GM19468 (cell line): ENCODE results near the gene CELF1.
"Not testable (repeated sequence)": the region's sequence is repeated elsewhere in the genome, so short reads cannot be mapped to it uniquely, and the experiment has no call there.

Experiments
- ATAC-seq: cut with Tn5 transposase; IDR thresholded peaks from one replicate; pipeline ENCODE4 v1.9.1; 2021; ENCODE audit warnings: mild to moderate bottlenecking, moderate library complexity, moderate number of reproducible peaks; ENCODE audit not compliant: unreplicated experiment; ENCODE audit errors: extremely low read depth

CELF1 gene

GRCh38 chr11:47577460-47578041, 24.6 kb upstream of the CELF1 start:
- no peak for ATAC-seq

GRCh38 chr11:47573321-47573720, 20.4 kb upstream of the CELF1 start:
- no peak for ATAC-seq

- no peak for ATAC-seq
Measured at GRCh38 chr11:47572715-47573255, 19.9 kb upstream of the CELF1 start.

- ATAC-seq: no peak
Measured at GRCh38 chr11:47571895-47572294, 19.0 kb upstream of the CELF1 start.

GRCh38 chr11:47571357-47571729, 18.4 kb upstream of the CELF1 start:
- ATAC-seq: no peak

- ATAC-seq: no peak
Measured at GRCh38 chr11:47570651-47571356, 17.9 kb upstream of the CELF1 start.

GRCh38 chr11:47569646-47570045, 16.7 kb upstream of the CELF1 start:
- no peak for ATAC-seq

- no peak for ATAC-seq
Measured at GRCh38 chr11:47566149-47566698, 13.3 kb upstream of the CELF1 start.

- ATAC-seq: peak; percentile 49
Measured at GRCh38 chr11:47565340-47566148, 12.6 kb upstream of the CELF1 start, which contains the start of gene PTPMT1. PTPMT1 (plus strand) TSS chr11:47565599; CDS start chr11:47565623, 24 bp downstream.

- ATAC-seq: no peak
Measured at GRCh38 chr11:47564933-47565339, 12.0 kb upstream of the CELF1 start.

- not testable (repeated sequence) for ATAC-seq
Measured at GRCh38 chr11:47564366-47564765, 11.4 kb upstream of the CELF1 start.

- ATAC-seq: not testable (repeated sequence)
Measured at GRCh38 chr11:47562393-47562792, 9.5 kb upstream of the CELF1 start.

- ATAC-seq: no peak
Measured at GRCh38 chr11:47560426-47560825, 7.5 kb upstream of the CELF1 start.

GRCh38 chr11:47558695-47559094, 5.8 kb upstream of the CELF1 start:
- ATAC-seq: no peak

- not testable (repeated sequence) for ATAC-seq
Measured at GRCh38 chr11:47557004-47557403, 4.1 kb upstream of the CELF1 start.

GRCh38 chr11:47553406-47553743, 443 bp upstream of the CELF1 start:
- no peak for ATAC-seq

GRCh38 chr11:47552056-47552565, 821 bp downstream of the CELF1 start:
- ATAC-seq: no peak

- no peak for ATAC-seq
Measured at GRCh38 chr11:47551086-47551485, 1.8 kb downstream of the CELF1 start.

- ATAC-seq: no peak
Measured at GRCh38 chr11:47550288-47551047, 2.5 kb downstream of the CELF1 start.

GRCh38 chr11:47546274-47546673, 6.7 kb downstream of the CELF1 start:
- ATAC-seq: not testable (repeated sequence)
